HG02884 (cell line): ENCODE results near the gene TNFRSF8.

Source experiments
- ATAC-seq: cut with Tn5 transposase; IDR thresholded peaks from one replicate; pipeline ENCODE4 v1.9.1; 2021; ENCODE audit warnings: mild to moderate bottlenecking, moderate library complexity; ENCODE audit not compliant: unreplicated experiment

The TNFRSF8 gene

DNA sequence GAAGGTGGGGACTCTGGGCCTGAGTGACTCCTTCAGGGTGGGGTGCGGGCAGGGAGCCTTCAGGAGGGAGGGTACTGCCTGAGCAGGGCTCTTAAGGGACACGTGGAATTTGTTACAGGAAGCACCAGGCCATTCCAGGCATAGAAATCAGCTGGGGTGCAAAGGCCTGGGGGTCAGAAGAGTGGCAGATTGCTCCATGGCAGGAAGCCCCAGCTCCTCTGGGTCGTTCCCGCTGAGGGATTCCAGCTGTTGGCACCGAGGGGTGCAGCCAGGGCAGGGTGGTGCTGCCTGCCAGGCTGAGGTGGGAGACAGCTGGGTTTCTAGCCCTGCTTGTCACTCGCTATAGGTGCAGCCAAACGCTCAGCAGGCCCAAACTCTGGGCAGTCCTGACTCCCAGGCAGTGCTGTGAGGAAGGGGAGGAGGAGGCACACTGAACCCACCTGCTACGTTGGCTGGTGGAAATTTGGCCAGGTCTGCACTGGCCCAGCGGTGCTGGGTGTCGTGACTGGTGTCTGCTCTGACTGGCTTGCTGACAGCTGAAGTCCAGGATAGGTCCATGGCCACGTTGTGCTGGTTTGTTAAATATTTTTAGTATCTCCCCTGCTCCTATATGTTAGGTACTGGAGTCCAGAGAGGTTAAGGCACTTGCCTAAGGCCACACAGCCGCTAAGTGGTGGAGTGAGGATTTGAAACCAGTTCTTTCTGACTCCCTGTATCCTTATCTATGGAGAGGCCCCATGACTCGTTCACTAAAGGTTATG lies 123.0 kb downstream of the TNFRSF8 start:
- ATAC-seq: no peak

DNA sequence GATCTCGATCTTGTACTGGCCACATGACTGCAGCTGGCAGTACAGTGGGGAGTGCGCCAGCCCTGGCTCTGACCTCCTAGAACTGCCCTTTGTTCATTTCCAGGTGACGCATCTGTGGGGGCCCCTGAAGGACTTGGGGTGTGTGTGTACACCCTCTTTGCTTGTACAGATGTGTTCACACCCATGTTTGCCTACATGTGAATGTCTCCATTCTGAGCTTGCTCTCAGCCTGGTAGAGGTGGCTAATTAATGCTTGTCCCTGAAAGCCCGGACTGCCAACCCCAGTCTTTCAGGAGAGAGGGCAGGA lies 123.5 kb downstream of the TNFRSF8 start:
- ATAC-seq: no peak

DNA sequence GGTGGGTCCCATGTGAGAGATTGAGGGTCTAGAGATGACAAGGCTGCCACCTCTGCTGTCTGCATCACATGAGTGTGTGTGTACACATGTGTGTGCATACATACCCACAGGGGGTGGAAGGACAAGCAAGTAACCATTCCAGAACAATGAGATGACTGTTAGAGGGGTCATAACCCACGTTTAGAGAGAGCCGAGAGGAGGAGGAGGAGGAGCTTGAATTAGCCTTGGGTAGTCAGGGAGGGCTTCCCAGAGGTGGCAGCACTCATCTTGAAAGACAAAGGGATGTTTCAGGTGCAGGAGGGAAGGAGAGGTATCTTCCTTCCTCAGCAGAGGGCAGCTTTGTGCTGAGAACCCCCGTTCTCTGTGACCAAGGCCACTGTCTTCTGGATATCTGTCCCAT lies 125.0 kb downstream of the TNFRSF8 start:
- no peak for ATAC-seq

GRCh38 chr1:12188657-12189327 lies 125.7 kb downstream of the TNFRSF8 start:
- ATAC-seq: no peak

DNA sequence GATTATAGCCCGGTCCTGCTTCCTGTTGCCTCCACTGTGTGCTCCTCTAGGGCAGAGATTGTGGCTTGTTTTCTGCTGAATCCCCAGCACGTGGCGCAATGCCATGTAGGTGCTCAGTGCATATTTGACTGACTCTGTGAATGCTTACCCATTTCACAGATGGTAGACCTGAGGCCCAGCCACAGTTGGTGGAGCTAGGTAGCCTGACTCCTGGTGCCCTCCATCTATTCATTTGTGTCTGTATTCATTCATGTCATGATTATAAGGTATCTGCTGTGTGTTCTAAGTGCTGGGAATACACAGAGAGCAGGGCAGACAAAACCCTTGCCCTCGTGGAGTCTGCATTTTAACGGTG lies 126.2 kb downstream of the TNFRSF8 start:
- ATAC-seq: no peak

GRCh38 chr1:12191242-12192032 lies 128.3 kb downstream of the TNFRSF8 start:
- no peak for ATAC-seq
